ENCODE data around the gene DCAF11. TPM values are rescaled to one million over a fixed set of nuclear protein-coding genes. Genes with fewer than 3 reads are reported as not detected.

DCAF11 gene
- total and polyA plus RNA-seq, 3 donors from 2014 or later, result 67.6 to 77.4 (median 68.0) TPM

DNA sequence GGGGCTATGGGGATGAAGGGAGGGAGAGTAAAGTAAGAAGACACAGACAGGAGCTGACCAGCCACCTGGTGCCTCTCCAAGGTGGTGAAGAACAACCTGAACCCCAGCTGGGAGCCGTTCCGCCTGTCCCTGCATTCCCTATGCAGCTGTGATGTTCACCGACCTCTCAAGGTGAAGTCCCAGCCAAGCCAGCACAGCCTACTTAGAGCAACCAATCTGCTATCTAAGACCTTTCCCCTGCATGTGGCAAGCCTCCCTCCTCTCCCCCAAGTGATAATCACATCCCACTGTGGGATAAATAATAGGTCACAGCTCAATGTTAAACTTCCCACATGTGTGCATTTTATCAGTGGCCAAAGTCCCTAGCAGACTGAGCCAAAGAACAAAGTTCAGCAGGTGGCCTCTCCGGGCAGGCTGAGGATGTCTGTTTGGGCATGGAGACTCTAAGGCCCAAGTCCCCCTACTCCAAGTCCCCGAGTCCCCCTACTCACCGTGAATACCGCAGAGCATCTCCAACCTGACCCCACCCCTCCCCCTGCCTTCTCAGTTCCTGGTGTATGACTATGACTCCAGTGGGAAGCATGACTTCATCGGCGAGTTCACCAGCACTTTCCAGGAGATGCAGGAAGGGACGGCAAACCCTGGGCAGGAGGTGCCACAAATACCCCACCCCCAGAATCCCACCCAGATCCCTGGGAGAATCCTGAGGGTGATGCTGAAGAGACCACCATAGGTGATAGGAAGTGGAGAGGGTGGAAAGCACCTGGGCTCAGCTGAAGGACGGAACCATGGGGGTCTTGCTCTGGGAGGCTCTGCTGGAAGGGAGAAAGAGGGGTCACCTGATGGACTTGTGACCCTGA is 39.7 kb upstream of the DCAF11 start:
- H3K27me3 ChIP-seq, result no peaks in the 10 kb centered on the region
- no peak overlapping the region for H3K27ac ChIP-seq
- no peaks in the 10 kb centered on the region for H3K36me3 ChIP-seq (ENCODE audit: low read depth, missing control alignments)
- H3K4me1 ChIP-seq, result no peaks in the 10 kb centered on the region
- DNase-seq, result no peak
- 75 to 78% methylated on average over 8 to 11 of the region's 11 CpGs for WGBS, 2 donors
- no peak overlapping the region for H3K4me3 ChIP-seq
- no peaks in the 10 kb centered on the region for H3K9me3 ChIP-seq
- no peak for TF ChIP-seq POLR2A (IDR thresholded peaks at IDR 0.05)
- TF ChIP-seq, protein P1, sequence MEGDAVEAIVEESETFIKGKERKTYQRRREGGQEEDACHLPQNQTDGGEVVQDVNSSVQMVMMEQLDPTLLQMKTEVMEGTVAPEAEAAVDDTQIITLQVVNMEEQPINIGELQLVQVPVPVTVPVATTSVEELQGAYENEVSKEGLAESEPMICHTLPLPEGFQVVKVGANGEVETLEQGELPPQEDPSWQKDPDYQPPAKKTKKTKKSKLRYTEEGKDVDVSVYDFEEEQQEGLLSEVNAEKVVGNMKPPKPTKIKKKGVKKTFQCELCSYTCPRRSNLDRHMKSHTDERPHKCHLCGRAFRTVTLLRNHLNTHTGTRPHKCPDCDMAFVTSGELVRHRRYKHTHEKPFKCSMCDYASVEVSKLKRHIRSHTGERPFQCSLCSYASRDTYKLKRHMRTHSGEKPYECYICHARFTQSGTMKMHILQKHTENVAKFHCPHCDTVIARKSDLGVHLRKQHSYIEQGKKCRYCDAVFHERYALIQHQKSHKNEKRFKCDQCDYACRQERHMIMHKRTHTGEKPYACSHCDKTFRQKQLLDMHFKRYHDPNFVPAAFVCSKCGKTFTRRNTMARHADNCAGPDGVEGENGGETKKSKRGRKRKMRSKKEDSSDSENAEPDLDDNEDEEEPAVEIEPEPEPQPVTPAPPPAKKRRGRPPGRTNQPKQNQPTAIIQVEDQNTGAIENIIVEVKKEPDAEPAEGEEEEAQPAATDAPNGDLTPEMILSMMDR (IDR thresholded peaks at IDR 0.05), result no peak
- intact Hi-C loops (cut with DNase I; ENCODE audit: low total_unique reads), result no loop called here

DNA sequence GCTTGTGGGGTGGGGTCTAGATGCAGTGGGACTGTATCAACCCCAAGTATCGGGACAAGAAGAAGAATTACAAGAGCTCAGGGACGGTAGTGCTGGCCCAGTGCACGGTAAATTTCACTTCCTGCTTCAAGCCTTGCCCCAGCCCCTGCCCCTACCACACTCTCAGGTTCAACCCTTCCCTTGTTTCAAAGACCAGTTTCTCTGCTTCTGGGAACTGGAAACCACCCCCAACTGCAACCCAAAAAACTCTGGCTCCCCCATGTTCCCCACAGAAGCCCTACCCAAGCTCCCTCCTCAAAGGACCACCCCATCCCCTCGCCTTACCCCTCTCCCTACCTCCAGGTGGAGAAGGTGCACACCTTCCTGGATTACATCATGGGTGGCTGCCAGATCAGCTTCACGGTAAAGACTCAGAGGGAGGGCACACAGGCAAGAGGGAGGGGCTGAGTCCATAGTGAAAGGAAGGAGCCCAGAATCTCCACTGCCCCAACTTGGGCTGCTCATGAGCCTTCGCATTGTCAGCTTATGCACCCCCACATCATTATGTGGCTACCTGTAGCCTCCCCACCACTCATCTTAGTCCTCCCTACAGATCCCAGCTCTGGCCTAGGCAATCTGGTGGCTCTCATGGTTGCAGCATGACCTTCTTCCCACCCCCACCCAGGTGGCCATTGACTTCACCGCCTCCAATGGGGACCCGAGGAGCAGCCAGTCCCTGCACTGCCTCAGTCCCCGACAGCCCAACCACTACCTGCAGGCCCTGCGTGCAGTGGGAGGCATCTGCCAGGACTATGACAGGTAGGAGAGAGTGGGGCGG is 38.9 kb upstream of the DCAF11 start:
- intact Hi-C loops (cut with DNase I; ENCODE audit: low total_unique reads), result no loop called here
- Histone ChIP-seq H3K9me3 (no peaks in the 10 kb centered on the region), H3K27ac (no peak overlapping the region), H3K36me3 (ENCODE audit: low read depth, missing control alignments) (no peaks in the 10 kb centered on the region), H3K4me3 (no peak overlapping the region), H3K4me1 (peaks cover 2% of the 10 kb centered on the region), H3K27me3 (no peaks in the 10 kb centered on the region)
- 84 to 86% methylated on average over 7 to 11 of the region's 11 CpGs for WGBS, 2 donors
- no peak for DNase-seq
- TF ChIP-seq, protein P1 (IDR thresholded peaks at IDR 0.05), result no peak
- TF ChIP-seq POLR2A (IDR thresholded peaks at IDR 0.05), result no peak

DNA sequence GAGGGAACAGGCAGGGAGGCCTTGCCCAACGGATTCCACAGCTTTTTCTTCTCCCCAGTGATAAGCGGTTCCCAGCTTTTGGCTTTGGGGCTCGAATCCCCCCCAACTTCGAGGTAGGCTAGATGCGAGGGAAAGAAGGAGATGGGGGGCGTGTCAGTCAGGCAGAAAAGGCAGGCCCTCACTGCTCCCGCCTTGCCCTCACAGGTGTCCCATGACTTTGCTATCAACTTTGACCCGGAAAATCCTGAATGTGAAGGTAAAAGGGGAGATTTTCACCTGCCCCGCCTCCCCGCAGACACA is 38.3 kb upstream of the DCAF11 start:
- Histone ChIP-seq H3K36me3 (ENCODE audit: low read depth, missing control alignments) (no peaks in the 10 kb centered on the region), H3K27ac (no peak overlapping the region), H3K4me1 (peaks cover 4% of the 10 kb centered on the region), H3K27me3 (no peaks in the 10 kb centered on the region), H3K9me3 (no peaks in the 10 kb centered on the region), H3K4me3 (no peak overlapping the region)
- intact Hi-C loops (cut with DNase I; ENCODE audit: low total_unique reads), result no loop called here
- TF ChIP-seq POLR2A (IDR thresholded peaks at IDR 0.05), result no peak
- TF ChIP-seq, protein P1 (IDR thresholded peaks at IDR 0.05), result no peak
- WGBS, 2 donors, result 91 to 92% methylated on average over 9 to 10 of the region's 10 CpGs
- DNase-seq, result no peak

DNA sequence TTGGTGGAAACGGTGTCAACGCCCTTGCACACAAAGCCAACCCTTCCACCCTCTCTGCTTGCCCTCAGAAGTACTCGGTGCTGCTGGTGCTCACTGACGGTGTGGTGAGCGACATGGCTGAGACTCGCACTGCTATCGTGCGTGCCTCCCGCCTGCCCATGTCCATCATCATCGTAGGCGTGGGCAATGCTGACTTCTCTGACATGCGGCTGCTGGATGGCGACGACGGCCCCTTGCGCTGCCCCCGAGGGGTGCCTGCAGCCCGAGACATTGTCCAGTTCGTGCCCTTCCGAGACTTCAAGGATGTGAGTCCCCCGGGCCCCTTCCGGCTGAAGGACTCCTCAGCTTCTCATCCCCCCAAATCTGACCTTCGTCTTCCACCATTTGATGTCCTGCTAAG is 37.5 kb upstream of the DCAF11 start:
- Histone ChIP-seq H3K27me3 (no peaks in the 10 kb centered on the region), H3K4me3 (no peak overlapping the region), H3K9me3 (no peaks in the 10 kb centered on the region), H3K4me1 (peaks cover 4% of the 10 kb centered on the region), H3K36me3 (ENCODE audit: low read depth, missing control alignments) (no peaks in the 10 kb centered on the region), H3K27ac (no peak overlapping the region)
- no peak for DNase-seq
- 89 to 93% methylated on average over 21 to 23 of the region's 23 CpGs for WGBS, 2 donors
- TF ChIP-seq, protein P1 (IDR thresholded peaks at IDR 0.05), result no peak
- no peak for TF ChIP-seq POLR2A (IDR thresholded peaks at IDR 0.05)
- intact Hi-C loops (cut with DNase I; ENCODE audit: low total_unique reads), result no loop called here
